Mesenchymal stem cell (in vitro differentiated cells and primary cell): ENCODE results near the gene CAPSL.
A peak's percentile ranks its signal among the peaks of the same experiment; 100 is the strongest.

ENCODE experiments used
- DNase-seq: peaks from one replicate; pipeline ENCODE4 v3.0.0-alpha.2; 2013
- H2AFZ ChIP-seq: one replicate; pipeline ENCODE4 v1.6.1; 2013; ENCODE audit warnings: low read depth, mild to moderate bottlenecking, control low read depth, inconsistent platforms, low read length, moderate library complexity
- H2AK5ac ChIP-seq: 2 replicates; pipeline ENCODE4 v1.6.1; 2013; ENCODE audit warnings: low read length, moderate library complexity, mild to moderate bottlenecking, inconsistent platforms; ENCODE audit not compliant: severe bottlenecking
- H2BK120ac ChIP-seq: one replicate; pipeline ENCODE4 v1.6.1; 2013; ENCODE audit warnings: low read depth, mild to moderate bottlenecking, inconsistent platforms, low read length, moderate library complexity
- H2BK12ac ChIP-seq, 2 experiments: one replicate each; pipeline ENCODE4 v1.6.1; 2013; ENCODE audit warnings: inconsistent platforms in 2 of 2, low read length in 2 of 2, mild to moderate bottlenecking in 2 of 2, moderate library complexity in 2 of 2, control low read depth in 1 of 2
- H2BK15ac ChIP-seq: one replicate; pipeline ENCODE4 v1.6.1; 2013; ENCODE audit warnings: mild to moderate bottlenecking, low read depth, inconsistent platforms; ENCODE audit not compliant: poor library complexity, severe bottlenecking
- H2BK5ac ChIP-seq: 2 replicates; pipeline ENCODE4 v1.6.1; 2013; ENCODE audit warnings: low read depth, mild to moderate bottlenecking, low read length, control low read depth, inconsistent platforms; ENCODE audit not compliant: poor library complexity, severe bottlenecking
- H3K14ac ChIP-seq, 2 experiments: one replicate each; pipeline ENCODE4 v1.6.1; 2013; ENCODE audit warnings: inconsistent platforms in 2 of 2, low read length in 2 of 2, control low read depth in 1 of 2, mild to moderate bottlenecking in 1 of 2, moderate library complexity in 1 of 2
- H3K18ac ChIP-seq, 2 experiments: one replicate each; pipeline ENCODE4 v1.6.1; 2013; ENCODE audit warnings: inconsistent platforms in 2 of 2, low read length in 2 of 2, control low read depth in 1 of 2, low read depth in 1 of 2, mild to moderate bottlenecking in 1 of 2
- H3K23ac ChIP-seq, 2 experiments: one replicate each; pipeline ENCODE4 v1.6.1; 2013; ENCODE audit warnings: inconsistent platforms in 2 of 2, low read length in 2 of 2, mild to moderate bottlenecking in 2 of 2, moderate library complexity in 2 of 2, control low read depth in 1 of 2
- H3K27ac ChIP-seq: 2 replicates; pipeline ENCODE4 v1.5.1; 2013; ENCODE audit warnings: mild to moderate bottlenecking, moderate library complexity, low read length, control low read depth, inconsistent platforms; ENCODE audit not compliant: poor library complexity, severe bottlenecking
- H3K27me3 ChIP-seq, 2 experiments: 2 replicates each; pipeline versions ENCODE4 v1.6.1 to v1.7.0; 2013; ENCODE audit warnings: low read length in 2 of 2, mild to moderate bottlenecking in 2 of 2, moderate library complexity in 2 of 2, control low read depth in 1 of 2, inconsistent platforms in 1 of 2; ENCODE audit not compliant: control insufficient read depth in 1 of 2, insufficient read depth in 1 of 2
- H3K36me3 ChIP-seq, 2 experiments: 2 replicates each; pipeline versions ENCODE4 v1.6.1 to v1.7.0; 2013; ENCODE audit warnings: low read length in 2 of 2, control low read depth in 1 of 2, inconsistent platforms in 1 of 2, low read depth in 1 of 2, mild to moderate bottlenecking in 1 of 2; ENCODE audit not compliant: insufficient read depth in 2 of 2, control insufficient read depth in 1 of 2
- H3K4ac ChIP-seq, 2 experiments: one replicate each; pipeline ENCODE4 v1.6.1; 2013; ENCODE audit warnings: inconsistent platforms in 2 of 2, low read length in 2 of 2, mild to moderate bottlenecking in 2 of 2, moderate library complexity in 2 of 2, control low read depth in 1 of 2, low read depth in 1 of 2
- H3K4me1 ChIP-seq: 2 replicates; pipeline ENCODE4 v1.6.1; 2013; ENCODE audit warnings: low read depth, low read length, control low read depth; ENCODE audit not compliant: control insufficient read depth, insufficient read depth
- H3K4me2 ChIP-seq: 2 replicates; pipeline ENCODE4 v1.6.1; 2013; ENCODE audit warnings: low read length, mild to moderate bottlenecking, inconsistent platforms; ENCODE audit not compliant: poor library complexity, severe bottlenecking
- H3K4me3 ChIP-seq, 2 experiments: 2 replicates each; pipeline versions ENCODE4 v1.5.1 to v1.7.0; 2013; ENCODE audit warnings: low read length in 2 of 2, mild to moderate bottlenecking in 2 of 2, control low read depth in 1 of 2, low read depth in 1 of 2; ENCODE audit not compliant: insufficient read depth in 1 of 2
- H3K79me1 ChIP-seq: replicated peaks from 2 replicates; pipeline ENCODE4 v1.6.1; 2013; ENCODE audit warnings: mild to moderate bottlenecking, control low read depth, low read length, inconsistent platforms; ENCODE audit not compliant: poor library complexity, severe bottlenecking
- H3K9ac ChIP-seq: 2 replicates; pipeline ENCODE4 v1.7.0; 2013; ENCODE audit warnings: mild to moderate bottlenecking, low read length, moderate library complexity
- H3K9me3 ChIP-seq: 2 replicates; pipeline ENCODE4 v1.7.0; 2013; ENCODE audit warnings: mild to moderate bottlenecking, low read length; ENCODE audit not compliant: control insufficient read depth
- H4K8ac ChIP-seq: one replicate; pipeline ENCODE4 v1.6.1; 2013; ENCODE audit warnings: inconsistent platforms, mild to moderate bottlenecking, low read length, moderate library complexity
- H4K91ac ChIP-seq: one replicate; pipeline ENCODE4 v1.6.1; 2013; ENCODE audit warnings: mild to moderate bottlenecking, low read length, inconsistent platforms
- WGBS: methylation state at CpG from one replicate; pipeline ENCODE4 v1.1.7; 2013; ENCODE audit warnings: mixed read lengths; 5-methylcytosine and 5-hydroxymethylcytosine counted together

Gene CAPSL

GRCh38 chr5:35903631-35904203, 34.7 kb downstream of the CAPSL start:
- H3K79me1 ChIP-seq, result no peaks in the 10 kb centered on the region
- H3K9ac ChIP-seq, result no peak overlapping the region
- H3K4ac ChIP-seq, result no peak overlapping the region
- H3K27ac ChIP-seq, result no peak overlapping the region
- 94% methylated on average over 6 of the region's 6 CpGs for WGBS
- DNase-seq, result no peak
- no peaks in the 10 kb centered on the region for H3K9me3 ChIP-seq
- no peak overlapping the region for H3K23ac ChIP-seq
- no peak overlapping the region for H4K8ac ChIP-seq
- no peak overlapping the region for H2BK120ac ChIP-seq
- no peak overlapping the region for H2BK12ac ChIP-seq
- no peak overlapping the region for H3K4me3 ChIP-seq
- H3K14ac ChIP-seq, result no peak overlapping the region
- H2BK5ac ChIP-seq, result no peak overlapping the region
- H3K4me2 ChIP-seq, result no peak overlapping the region
- H4K91ac ChIP-seq, result no peak overlapping the region
- no peak overlapping the region for H2AK5ac ChIP-seq
- H2AFZ ChIP-seq, result no peak overlapping the region
- H3K18ac ChIP-seq, result no peak overlapping the region
- no peaks in the 10 kb centered on the region for H3K4me1 ChIP-seq
- no peaks in the 10 kb centered on the region for H3K36me3 ChIP-seq
- no peak overlapping the region for H2BK15ac ChIP-seq
- H3K27me3 ChIP-seq, result no peaks in the 10 kb centered on the region

DNA sequence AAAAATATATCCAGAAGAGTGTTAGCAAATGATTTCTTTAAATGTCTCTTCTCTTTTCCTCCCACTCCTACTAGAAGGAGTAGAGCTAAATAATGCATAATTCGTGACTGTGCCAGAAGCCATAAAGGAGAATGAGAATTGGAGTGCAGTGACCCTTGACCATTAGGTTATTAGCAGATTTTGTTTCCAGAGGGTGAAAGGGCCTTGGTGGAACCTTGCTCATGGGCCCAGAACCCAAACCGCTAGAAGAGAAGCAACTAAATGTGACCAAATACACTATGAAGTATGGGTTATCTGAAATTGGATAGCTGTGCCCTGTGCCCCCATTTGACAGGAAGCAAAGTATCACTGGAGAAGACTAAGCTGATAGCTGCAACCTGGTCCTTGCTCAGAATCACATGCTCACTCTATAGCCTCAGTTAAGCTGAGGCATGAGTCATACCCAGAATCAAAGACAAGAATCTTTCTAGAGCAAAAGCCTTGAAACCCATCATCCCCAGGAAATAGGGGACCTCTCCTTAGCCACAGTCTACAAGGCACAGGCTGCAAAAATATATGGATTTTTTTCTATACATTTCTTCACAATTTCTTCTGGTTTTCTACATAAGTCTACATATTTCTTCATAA, 36.3 kb downstream of the CAPSL start:
- Histone ChIP-seq H3K9ac (no peak overlapping the region), H4K8ac (no peak overlapping the region), H3K4me3 (no peak overlapping the region), H3K23ac (no peak overlapping the region), H2BK12ac (peak overlapping the region in 1 of 2 experiments; percentile 15), H2AFZ (no peak overlapping the region), H3K79me1 (no peaks in the 10 kb centered on the region), H3K9me3 (no peaks in the 10 kb centered on the region), H4K91ac (no peak overlapping the region), H3K14ac (no peak overlapping the region), H3K18ac (no peak overlapping the region), H3K4ac (no peak overlapping the region), H3K27me3 (no peaks in the 10 kb centered on the region), H3K4me1 (no peaks in the 10 kb centered on the region), H3K4me2 (no peak overlapping the region), H3K36me3 (no peaks in the 10 kb centered on the region), H3K27ac (no peak overlapping the region), H2BK120ac (no peak overlapping the region), H2BK5ac (no peak overlapping the region), H2AK5ac (no peak overlapping the region), H2BK15ac (no peak overlapping the region)
- peak; percentile 44 for DNase-seq
- 88% methylated on average over 2 of the region's 2 CpGs for WGBS

- Histone ChIP-seq H3K27ac (no peak overlapping the region), H3K79me1 (no peaks in the 10 kb centered on the region), H3K9me3 (no peaks in the 10 kb centered on the region), H3K4me3 (no peak overlapping the region), H2BK12ac (no peak overlapping the region), H2AK5ac (no peak overlapping the region), H3K36me3 (no peaks in the 10 kb centered on the region), H4K8ac (no peak overlapping the region), H3K9ac (no peak overlapping the region), H2BK5ac (no peak overlapping the region), H2AFZ (no peak overlapping the region), H4K91ac (no peak overlapping the region), H2BK15ac (no peak overlapping the region), H3K14ac (no peak overlapping the region), H3K4me2 (no peak overlapping the region), H3K18ac (no peak overlapping the region), H3K27me3 (no peaks in the 10 kb centered on the region), H2BK120ac (no peak overlapping the region), H3K4ac (no peak overlapping the region), H3K4me1 (no peaks in the 10 kb centered on the region), H3K23ac (no peak overlapping the region)
- DNase-seq, result no peak
- WGBS, result 92% methylated on average over 3 of the region's 3 CpGs
Observed at GRCh38 chr5:35900972-35901695, 37.3 kb downstream of the CAPSL start.

GRCh38 chr5:35899800-35900199, 38.6 kb downstream of the CAPSL start:
- Histone ChIP-seq H3K27me3 (no peaks in the 10 kb centered on the region), H2BK120ac (no peak overlapping the region), H2BK12ac (no peak overlapping the region), H3K4me1 (no peaks in the 10 kb centered on the region), H3K18ac (no peak overlapping the region), H4K91ac (no peak overlapping the region), H2AFZ (no peak overlapping the region), H3K4ac (no peak overlapping the region), H2AK5ac (no peak overlapping the region), H4K8ac (no peak overlapping the region), H3K9ac (no peak overlapping the region), H3K4me3 (no peak overlapping the region), H3K9me3 (no peaks in the 10 kb centered on the region), H3K4me2 (no peak overlapping the region), H2BK15ac (no peak overlapping the region), H2BK5ac (no peak overlapping the region), H3K36me3 (no peaks in the 10 kb centered on the region), H3K14ac (no peak overlapping the region), H3K23ac (no peak overlapping the region), H3K27ac (no peak overlapping the region), H3K79me1 (no peaks in the 10 kb centered on the region)
- 88% methylated on average over 1 of the region's 3 CpGs for WGBS
- DNase-seq, result no peak
